ENCODE data around the gene CNDP2.

GRCh38 chr18:74567822-74568221 lies 71.7 kb downstream of the CNDP2 start:
- TF ChIP-seq CTCF (IDR thresholded peaks at IDR 0.05) (no peak), POLR2AphosphoS5 (IDR thresholded peaks at IDR 0.05) (no peak), POLR2A (IDR thresholded peaks at IDR 0.05) (no peak)

Data from breast epithelium (tissue), 3 donors.